H9 (cell line): ENCODE results near the gene MAML3. TPM values are rescaled to one million over a fixed set of nuclear protein-coding genes. Genes with fewer than 3 reads are reported as not detected.

Source experiments
- DNase-seq: peaks from one replicate; pipeline ENCODE4 v3.0.0-alpha.2; 2017
- H2AFZ ChIP-seq: one replicate; pipeline ENCODE4 v1.6.1; 2013; ENCODE audit warnings: mild to moderate bottlenecking, low read length, control low read depth, moderate library complexity
- H2AK5ac ChIP-seq: 2 replicates; pipeline ENCODE4 v1.6.1; 2013; ENCODE audit warnings: low read length, control low read depth, mixed read lengths; ENCODE audit not compliant: insufficient read length
- H2BK120ac ChIP-seq: one replicate; pipeline ENCODE4 v1.6.1; 2013; ENCODE audit warnings: low read depth, mild to moderate bottlenecking, low read length, control low read depth, inconsistent platforms; ENCODE audit not compliant: poor library complexity, severe bottlenecking
- H2BK12ac ChIP-seq: 2 replicates; pipeline ENCODE4 v1.6.1; 2013; ENCODE audit warnings: low read length, control low read depth, mixed read lengths, low read depth; ENCODE audit not compliant: insufficient read length
- H2BK15ac ChIP-seq: 2 replicates; pipeline ENCODE4 v1.6.1; 2013; ENCODE audit warnings: low read depth, low read length, control low read depth
- H2BK20ac ChIP-seq: one replicate; pipeline ENCODE4 v1.6.1; 2013; ENCODE audit warnings: low read depth, mild to moderate bottlenecking, low read length, control low read depth, inconsistent platforms; ENCODE audit not compliant: poor library complexity, severe bottlenecking
- H2BK5ac ChIP-seq: 2 replicates; pipeline ENCODE4 v1.6.1; 2013; ENCODE audit warnings: low read length, control low read depth, mixed read lengths; ENCODE audit not compliant: insufficient read length
- H3K14ac ChIP-seq: 2 replicates; pipeline ENCODE4 v1.6.1; 2013; ENCODE audit warnings: low read length, control low read depth; ENCODE audit not compliant: insufficient read depth
- H3K18ac ChIP-seq: 2 replicates; pipeline ENCODE4 v1.6.1; 2013; ENCODE audit warnings: low read depth, mild to moderate bottlenecking, mixed read lengths, low read length, control low read depth; ENCODE audit not compliant: insufficient read length
- H3K23ac ChIP-seq: 2 replicates; pipeline ENCODE4 v1.6.1; 2013; ENCODE audit warnings: low read length, control low read depth, mixed read lengths, low read depth; ENCODE audit not compliant: insufficient read length
- H3K23me2 ChIP-seq: 2 replicates; pipeline ENCODE4 v1.6.1; 2013; ENCODE audit warnings: low read depth, mild to moderate bottlenecking, mixed read lengths, low read length, control low read depth; ENCODE audit not compliant: insufficient read length, poor library complexity, severe bottlenecking
- H3K27ac ChIP-seq: 2 replicates; pipeline ENCODE4 v1.5.1; 2013; ENCODE audit warnings: low read length, control low read depth, mixed read lengths, low read depth; ENCODE audit not compliant: insufficient read length
- H3K27me3 ChIP-seq: 2 replicates; pipeline ENCODE4 v1.6.1; 2013; ENCODE audit warnings: low read length, control low read depth, inconsistent platforms; ENCODE audit not compliant: insufficient read depth
- H3K4ac ChIP-seq: 2 replicates; pipeline ENCODE4 v1.6.1; 2013; ENCODE audit warnings: low read depth, mild to moderate bottlenecking, control low read depth, inconsistent platforms, low read length, moderate library complexity
- H3K4me1 ChIP-seq: 2 replicates; pipeline ENCODE4 v1.6.1; 2013; ENCODE audit warnings: low read length, control low read depth, inconsistent platforms; ENCODE audit not compliant: insufficient read depth
- H3K4me2 ChIP-seq: 2 replicates; pipeline ENCODE4 v1.6.1; 2013; ENCODE audit warnings: low read length, control low read depth, mixed read lengths; ENCODE audit not compliant: insufficient read length, insufficient read depth
- H3K56ac ChIP-seq: 2 replicates; pipeline ENCODE4 v1.6.1; 2013; ENCODE audit warnings: low read depth, mild to moderate bottlenecking, mixed read lengths, low read length, control low read depth; ENCODE audit not compliant: insufficient read length
- H3K79me1 ChIP-seq: 2 replicates; pipeline ENCODE4 v1.6.1; 2013; ENCODE audit warnings: low read depth, mild to moderate bottlenecking, moderate library complexity, low read length, control low read depth, inconsistent platforms; ENCODE audit not compliant: insufficient read depth, poor library complexity, severe bottlenecking
- H3K79me2 ChIP-seq: 2 replicates; pipeline ENCODE4 v1.6.1; 2013; ENCODE audit warnings: low read length, control low read depth, inconsistent platforms; ENCODE audit not compliant: insufficient read depth
- H3K9ac ChIP-seq: 2 replicates; pipeline ENCODE4 v1.6.1; 2013; ENCODE audit warnings: low read length, control low read depth, mixed read lengths; ENCODE audit not compliant: insufficient read length; ENCODE audit errors: extremely low read depth
- H3K9me3 ChIP-seq: one replicate; pipeline ENCODE4 v1.6.1; 2013; ENCODE audit warnings: low read depth, low read length, inconsistent platforms; ENCODE audit not compliant: control insufficient read depth
- H3T11ph ChIP-seq: one replicate; pipeline ENCODE4 v1.6.1; 2013; ENCODE audit warnings: mild to moderate bottlenecking, low read length, control low read depth, inconsistent platforms
- H4K20me1 ChIP-seq: one replicate; pipeline ENCODE4 v1.6.1; 2013; ENCODE audit not compliant: control insufficient read depth, insufficient read length, insufficient read depth
- H4K5ac ChIP-seq: 2 replicates; pipeline ENCODE4 v1.6.1; 2013; ENCODE audit warnings: low read depth, mild to moderate bottlenecking, mixed read lengths, low read length, control low read depth; ENCODE audit not compliant: insufficient read length
- H4K8ac ChIP-seq: replicated peaks from 2 replicates; pipeline ENCODE4 v1.6.1; 2013; ENCODE audit warnings: low read length, control low read depth, mixed read lengths, low read depth; ENCODE audit not compliant: insufficient read length
- H4K91ac ChIP-seq: 2 replicates; pipeline ENCODE4 v1.6.1; 2013; ENCODE audit warnings: low read depth, mild to moderate bottlenecking, moderate library complexity, mixed read lengths, low read length, control low read depth; ENCODE audit not compliant: insufficient read length
- H3K27ac Mint-ChIP-seq, 3 experiments: 2 replicates in 2 of 3; 3 replicates in 1 of 3; pipeline ENCODE4 v1.8.0; 2020 to 2021; ENCODE audit warnings: mixed read lengths in 3 of 3, mild to moderate bottlenecking in 1 of 3, moderate library complexity in 1 of 3
- H3K27me3 Mint-ChIP-seq: 2 replicates; pipeline ENCODE4 v1.8.0; 2021; ENCODE audit warnings: low read depth, mild to moderate bottlenecking, moderate library complexity, mixed read lengths
- H3K36me3 Mint-ChIP-seq, 3 experiments: 2 replicates in 2 of 3; 3 replicates in 1 of 3; pipeline ENCODE4 v1.8.0; 2020 to 2021; ENCODE audit warnings: low read depth in 3 of 3, mixed read lengths in 3 of 3; ENCODE audit not compliant: insufficient read depth in 1 of 3
- H3K4me1 Mint-ChIP-seq, 2 experiments: 2 replicates each; pipeline ENCODE4 v1.8.0; 2020; ENCODE audit warnings: mixed read lengths in 2 of 2
- H3K4me3 Mint-ChIP-seq, 2 experiments: 2 replicates in 1 of 2; 3 replicates in 1 of 2; pipeline ENCODE4 v1.8.0; 2020 to 2021; ENCODE audit warnings: mild to moderate bottlenecking in 2 of 2, mixed read lengths in 2 of 2, moderate library complexity in 1 of 2
- H3K9me3 Mint-ChIP-seq, 2 experiments: 2 replicates in 1 of 2; 3 replicates in 1 of 2; pipeline ENCODE4 v1.8.0; 2020; ENCODE audit warnings: mild to moderate bottlenecking in 2 of 2, mixed read lengths in 2 of 2, moderate library complexity in 1 of 2
- WGBS: extraction: QIAGEN DNeasy Blood & Tissue Kit; methylation state at CpG from one replicate; pipeline ENCODE4 v1.1.7; 2013; ENCODE audit warnings: missing lambda C conversion rate, low lambda C conversion rate, mixed read lengths; ENCODE audit not compliant: insufficient read length; ENCODE audit errors: extremely low coverage; 5-methylcytosine and 5-hydroxymethylcytosine counted together
- total RNA-seq: library from RNA; stranded (reverse); gene quantifications from 2 replicates; pipeline ENCODE4 v1.2.1, GENCODE V29; 2021
- TF ChIP-seq, protein P1 (sequence below): fragments of 200-600 bp; sonication (generic); conservative IDR thresholded peaks from 3 replicates; pipeline ENCODE4 v1.8.0; 2021; ENCODE audit warnings: antibody characterized with exemption, mild to moderate bottlenecking

MAML3 gene
- total RNA-seq, 1 experiment from 2014 or later: 3.9 TPM

DNA sequence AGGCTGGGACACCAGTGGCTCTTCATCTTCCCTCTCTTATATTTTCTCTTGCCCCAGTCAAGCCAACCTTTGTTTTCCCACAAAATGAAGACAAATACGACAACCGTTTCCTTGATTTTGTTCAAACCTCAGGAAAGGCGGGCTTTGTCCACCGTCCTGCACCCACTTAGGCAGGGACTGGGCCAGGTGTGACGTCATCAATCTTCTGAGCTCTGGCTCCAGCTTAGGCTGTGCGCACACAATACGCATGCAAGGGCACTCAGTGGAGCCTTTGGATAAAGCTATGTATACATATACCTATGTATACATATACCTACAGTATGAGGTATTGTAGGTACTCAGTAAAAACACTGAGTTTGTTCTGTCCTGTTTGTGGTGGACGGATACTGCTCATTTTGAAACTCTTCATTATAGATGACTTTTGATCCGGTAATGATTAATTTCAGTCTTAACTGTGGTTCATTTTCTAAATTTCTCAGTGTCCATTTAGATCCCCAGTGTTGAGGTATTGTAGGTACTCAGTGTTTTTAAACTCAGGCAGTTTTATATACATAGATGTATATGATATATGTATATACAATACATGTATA, 293.5 kb downstream of the MAML3 start:
- no peaks in the 10 kb centered on the region for H3K23me2 ChIP-seq
- H3K27ac ChIP-seq: no peak overlapping the region
- H3K14ac ChIP-seq: no peak overlapping the region
- Mint-ChIP-seq H3K9me3 (no peaks in the 10 kb centered on the region; a peak in 1 of 5 replicates), H3K27me3 (no peaks in the 10 kb centered on the region), H3K4me3 (no peak overlapping the region), H3K36me3 (no peaks in the 10 kb centered on the region), H3K4me1 (peaks cover 33 to 35% of the 10 kb centered on the region in 2 experiments), H3K27ac (peak overlapping the region in 1 of 3 experiments; percentile 81; a peak in 1 of 7 replicates)
- H4K20me1 ChIP-seq: no peaks in the 10 kb centered on the region
- H3K4ac ChIP-seq: no peak overlapping the region
- no peak overlapping the region for H2BK15ac ChIP-seq
- H2BK20ac ChIP-seq: no peak overlapping the region
- H3K4me1 ChIP-seq: no peaks in the 10 kb centered on the region
- H3K23ac ChIP-seq: no peak overlapping the region
- H3K56ac ChIP-seq: no peak overlapping the region
- no peak overlapping the region for H4K5ac ChIP-seq
- WGBS: no CpG with 5 or more reads among the region's 9 CpGs
- H3K9ac ChIP-seq: no peak overlapping the region
- no peak overlapping the region for H2AK5ac ChIP-seq
- no peak overlapping the region for H3K18ac ChIP-seq
- no peaks in the 10 kb centered on the region for H3K27me3 ChIP-seq
- TF ChIP-seq, protein P1, sequence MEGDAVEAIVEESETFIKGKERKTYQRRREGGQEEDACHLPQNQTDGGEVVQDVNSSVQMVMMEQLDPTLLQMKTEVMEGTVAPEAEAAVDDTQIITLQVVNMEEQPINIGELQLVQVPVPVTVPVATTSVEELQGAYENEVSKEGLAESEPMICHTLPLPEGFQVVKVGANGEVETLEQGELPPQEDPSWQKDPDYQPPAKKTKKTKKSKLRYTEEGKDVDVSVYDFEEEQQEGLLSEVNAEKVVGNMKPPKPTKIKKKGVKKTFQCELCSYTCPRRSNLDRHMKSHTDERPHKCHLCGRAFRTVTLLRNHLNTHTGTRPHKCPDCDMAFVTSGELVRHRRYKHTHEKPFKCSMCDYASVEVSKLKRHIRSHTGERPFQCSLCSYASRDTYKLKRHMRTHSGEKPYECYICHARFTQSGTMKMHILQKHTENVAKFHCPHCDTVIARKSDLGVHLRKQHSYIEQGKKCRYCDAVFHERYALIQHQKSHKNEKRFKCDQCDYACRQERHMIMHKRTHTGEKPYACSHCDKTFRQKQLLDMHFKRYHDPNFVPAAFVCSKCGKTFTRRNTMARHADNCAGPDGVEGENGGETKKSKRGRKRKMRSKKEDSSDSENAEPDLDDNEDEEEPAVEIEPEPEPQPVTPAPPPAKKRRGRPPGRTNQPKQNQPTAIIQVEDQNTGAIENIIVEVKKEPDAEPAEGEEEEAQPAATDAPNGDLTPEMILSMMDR: no peak
- no peak overlapping the region for H4K91ac ChIP-seq
- H2BK120ac ChIP-seq: no peak overlapping the region
- no peaks in the 10 kb centered on the region for H3K79me2 ChIP-seq
- H3K4me2 ChIP-seq: no peak overlapping the region
- no peak overlapping the region for H4K8ac ChIP-seq
- no peak overlapping the region for H2BK12ac ChIP-seq
- H3T11ph ChIP-seq: no peak overlapping the region
- no peak overlapping the region for H2AFZ ChIP-seq
- no peaks in the 10 kb centered on the region for H3K79me1 ChIP-seq
- no peaks in the 10 kb centered on the region for H3K9me3 ChIP-seq
- no peak for DNase-seq
- no peak overlapping the region for H2BK5ac ChIP-seq
